Fibroblast of upper back skin (primary cell): ENCODE data around the gene U2AF1L4.

Experiments used
- DNase-seq: peaks from one replicate; pipeline ENCODE4 v3.0.0-alpha.2; 2013

Gene U2AF1L4

DNA sequence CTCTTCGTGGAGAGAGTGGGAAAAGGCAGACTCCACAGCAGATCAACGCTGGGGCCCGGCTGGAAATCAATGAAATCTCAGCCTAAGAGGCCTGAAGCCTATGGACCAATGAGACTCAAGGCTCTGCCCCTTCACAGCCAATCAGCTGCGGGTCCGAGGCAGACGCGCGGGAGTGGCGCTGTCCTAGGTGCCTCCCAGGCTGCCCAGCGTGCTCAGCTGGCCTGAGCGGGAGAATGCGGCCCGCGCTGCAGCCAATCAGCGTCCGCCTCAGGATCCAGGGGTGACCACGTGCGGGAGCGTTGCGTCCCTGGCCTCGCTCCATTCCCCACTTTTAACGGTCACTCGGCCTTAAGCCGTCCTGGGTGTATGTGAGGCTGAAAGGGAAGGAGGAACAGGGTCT lies 41.0 kb downstream of the U2AF1L4 start, which contains the start of gene ZBTB32:
Gene ZBTB32 (plus strand): TSS at position 341 of the 400 bp plus-strand sequence. CDS start 10,069 bp downstream, outside the sequence.
- peak; percentile 52 for DNase-seq

DNA sequence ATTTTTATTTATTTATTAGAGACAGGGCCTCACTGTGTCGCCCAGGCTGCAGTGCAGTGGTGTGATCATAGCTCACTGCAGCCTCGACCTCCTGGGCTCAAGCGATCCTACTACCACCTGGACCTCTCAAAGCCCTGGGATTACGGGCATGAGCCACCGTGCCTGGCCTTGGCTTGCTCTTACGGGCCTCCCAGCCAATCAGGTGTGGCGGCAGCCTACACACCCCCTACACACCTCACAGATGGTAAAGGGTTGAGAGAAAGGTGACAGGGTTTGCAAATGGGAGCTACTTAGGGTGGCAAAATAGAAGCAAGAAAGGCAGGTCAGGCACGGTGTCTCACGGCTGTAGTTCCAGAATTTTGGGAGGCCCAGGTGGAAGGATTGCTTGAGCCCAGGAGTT lies 41.9 kb downstream of the U2AF1L4 start:
- DNase-seq: no peak

DNA sequence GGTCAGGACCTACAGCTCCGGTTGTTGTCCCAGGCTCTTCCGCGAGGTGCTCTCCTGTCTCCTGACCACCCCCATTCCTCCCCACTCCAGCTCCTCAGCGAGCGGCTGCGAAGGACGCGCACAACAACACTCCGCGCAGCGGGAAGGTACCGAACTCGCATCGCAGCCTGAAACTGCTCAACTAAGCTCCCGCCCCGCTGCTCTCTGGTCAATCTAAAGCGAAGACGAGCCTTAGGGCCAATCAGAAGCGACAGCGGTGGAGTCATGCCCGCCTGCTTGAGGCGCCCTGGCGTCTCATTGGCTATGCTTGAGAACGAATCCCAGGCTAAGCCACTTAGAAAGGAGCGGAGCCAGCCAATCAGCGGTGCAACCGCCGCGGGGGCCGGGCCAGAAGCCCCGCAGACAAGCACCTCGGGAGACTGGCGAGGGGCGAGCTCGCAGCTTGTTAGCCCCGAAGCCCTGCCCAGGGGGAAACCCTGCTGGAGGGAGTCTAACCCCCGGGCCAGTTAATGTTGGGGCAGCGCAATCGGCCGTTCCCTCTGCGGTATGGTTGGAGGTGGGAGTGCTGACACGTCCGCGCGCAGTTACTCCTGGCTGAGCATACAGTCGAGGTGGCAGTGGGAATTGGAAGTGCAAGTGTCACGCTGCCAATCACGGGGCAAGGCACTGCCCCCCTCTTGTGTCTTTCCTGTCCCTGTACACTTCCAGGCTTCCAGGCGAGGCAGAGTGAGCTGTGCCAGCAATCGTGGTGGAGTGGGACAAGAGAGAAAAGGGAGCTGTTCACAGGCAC lies 42.8 kb downstream of the U2AF1L4 start:
- peak; percentile 97 for DNase-seq

DNA sequence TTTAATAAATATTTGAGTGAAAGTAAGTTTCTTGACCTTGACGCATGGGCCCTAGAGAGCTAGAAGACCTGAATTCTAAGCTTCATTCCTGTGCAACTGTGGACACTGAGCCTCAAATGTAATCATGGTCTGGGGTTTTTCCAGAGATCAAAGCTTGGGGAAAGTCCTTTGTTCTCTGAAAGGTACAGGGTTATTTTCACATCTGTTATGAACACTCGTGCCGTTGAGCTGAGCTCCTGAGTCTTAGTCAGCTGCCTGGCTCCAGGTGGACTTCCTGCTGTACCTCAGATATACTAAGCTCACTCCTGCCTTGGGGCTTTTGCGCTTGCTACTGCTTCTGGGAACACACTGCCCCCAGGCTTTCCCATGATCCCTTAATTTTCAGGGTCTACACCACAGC lies 48.4 kb downstream of the U2AF1L4 start:
- DNase-seq: no peak

DNA sequence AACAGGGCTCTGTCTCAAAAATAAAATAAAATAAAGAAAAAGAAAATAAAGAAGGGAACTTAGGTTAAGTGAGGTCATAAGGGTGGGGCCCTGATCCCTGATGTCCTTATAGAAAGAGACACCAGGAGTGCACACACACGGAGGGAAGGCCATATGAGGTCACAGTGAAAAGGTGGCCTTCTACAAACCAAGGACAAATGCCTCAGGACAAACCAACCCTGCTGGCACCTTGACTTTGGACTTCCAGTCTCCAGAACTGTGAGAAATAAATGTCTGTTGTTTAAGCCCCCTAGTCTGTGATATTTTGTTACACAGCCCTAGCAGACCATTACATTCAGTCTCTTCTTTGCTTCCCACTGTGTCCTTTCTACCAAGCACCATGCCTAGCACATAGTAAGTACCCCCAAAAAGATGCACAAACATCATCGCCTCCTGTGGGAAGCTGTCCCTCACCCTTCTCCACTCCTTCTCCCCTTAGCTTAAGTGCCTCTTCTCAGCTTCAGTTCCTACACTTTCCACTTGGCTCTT lies 49.3 kb downstream of the U2AF1L4 start:
- no peak for DNase-seq

DNA sequence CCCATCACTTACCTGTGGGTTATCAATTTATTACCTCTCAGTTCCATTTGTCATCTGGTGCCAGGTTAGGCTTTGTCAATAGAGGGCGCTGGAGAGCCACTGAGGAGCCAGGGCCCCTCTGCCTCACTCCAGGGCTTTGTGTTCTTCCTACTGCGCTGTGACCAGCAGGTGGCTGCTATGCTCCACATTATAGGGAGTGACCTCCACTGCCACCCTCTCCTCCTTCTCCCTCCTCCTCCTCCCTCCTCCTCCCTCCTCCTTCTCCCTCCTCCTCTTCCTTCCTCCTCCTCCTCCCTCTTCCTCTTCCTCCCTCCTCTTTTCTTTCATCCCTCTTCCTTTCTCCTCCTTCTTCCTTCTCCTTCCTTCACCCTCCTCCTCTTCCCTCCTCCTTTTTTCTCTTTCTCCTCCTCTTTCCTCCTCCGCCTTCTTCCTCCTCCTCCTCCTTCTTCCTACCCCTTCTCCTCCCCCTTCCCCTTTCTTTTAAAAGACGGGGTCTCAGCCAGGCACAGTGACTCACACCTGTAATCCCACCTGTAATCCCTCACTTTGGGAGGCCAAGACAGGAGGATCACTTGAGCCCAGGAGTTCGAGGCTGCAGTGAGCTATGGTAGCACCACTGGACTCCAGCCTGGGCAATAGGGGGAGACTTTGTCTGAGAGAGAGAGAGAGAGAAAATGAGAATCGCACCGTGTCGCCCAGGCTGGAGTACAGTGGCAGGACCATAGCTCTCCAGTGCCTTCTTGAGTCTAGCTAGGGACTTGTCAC lies 51.2 kb downstream of the U2AF1L4 start:
- peak; percentile 85 for DNase-seq

DNA sequence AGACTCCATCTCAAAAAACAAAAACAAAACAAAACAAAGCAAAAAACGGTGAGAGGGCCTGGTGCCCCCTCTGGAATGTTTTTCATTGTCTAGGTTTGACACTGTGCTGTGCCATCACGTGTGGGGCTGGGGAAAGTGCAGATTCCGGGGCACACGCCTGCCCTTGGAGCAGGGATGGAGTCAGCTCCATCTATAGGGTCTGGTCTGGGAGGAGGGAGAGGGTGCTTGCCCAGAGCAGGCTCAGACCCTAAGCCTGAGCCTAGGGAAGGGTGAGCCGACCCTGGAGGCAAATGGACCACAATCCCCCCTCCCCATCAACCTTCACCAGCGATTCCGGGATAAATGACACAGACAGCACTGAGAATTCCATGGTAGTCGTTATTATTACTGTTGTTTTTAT lies 51.8 kb downstream of the U2AF1L4 start:
- DNase-seq: no peak
